HTR-8/SVneo (cell line): ENCODE data around the gene TMEM117.
"Not testable (repeated sequence)": the region's sequence is repeated elsewhere in the genome, so short reads cannot be mapped to it uniquely, and the experiment has no call there.

Source experiments
- DNase-seq: peaks from one replicate; pipeline ENCODE4 v3.0.0; 2011; ENCODE audit warnings: low spot score, mixed read lengths; ENCODE audit not compliant: insufficient read length
- FAIRE-seq: peaks from 2 replicates; lab custom pipeline; 2011; peaks lifted over from hg19 to GRCh38; lab: Jason Lieb, UNC

Gene TMEM117

GRCh38 chr12:44002607-44003006, 166.7 kb downstream of the TMEM117 start:
- no peak for DNase-seq
- no peak for FAIRE-seq

DNA sequence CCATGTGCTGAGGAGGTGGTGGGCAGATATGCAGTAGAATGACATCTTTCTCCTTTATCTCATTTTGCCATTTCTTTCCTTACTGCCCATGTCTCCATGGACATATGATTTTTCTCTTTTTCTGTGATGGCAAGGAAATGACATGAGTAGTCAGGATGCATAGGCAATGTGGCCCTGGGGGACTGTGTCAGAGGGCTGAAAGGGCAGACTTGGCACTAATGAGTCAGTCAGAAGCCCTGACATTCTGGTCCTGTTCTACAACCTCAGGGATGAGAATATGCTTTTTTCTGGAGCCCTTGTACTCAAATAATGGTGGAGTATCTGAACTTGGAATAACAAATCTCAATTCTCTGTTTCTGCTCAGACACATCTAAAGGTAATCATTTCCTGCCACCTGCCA, 167.8 kb downstream of the TMEM117 start:
- FAIRE-seq (no peak), DNase-seq (no peak)

DNA sequence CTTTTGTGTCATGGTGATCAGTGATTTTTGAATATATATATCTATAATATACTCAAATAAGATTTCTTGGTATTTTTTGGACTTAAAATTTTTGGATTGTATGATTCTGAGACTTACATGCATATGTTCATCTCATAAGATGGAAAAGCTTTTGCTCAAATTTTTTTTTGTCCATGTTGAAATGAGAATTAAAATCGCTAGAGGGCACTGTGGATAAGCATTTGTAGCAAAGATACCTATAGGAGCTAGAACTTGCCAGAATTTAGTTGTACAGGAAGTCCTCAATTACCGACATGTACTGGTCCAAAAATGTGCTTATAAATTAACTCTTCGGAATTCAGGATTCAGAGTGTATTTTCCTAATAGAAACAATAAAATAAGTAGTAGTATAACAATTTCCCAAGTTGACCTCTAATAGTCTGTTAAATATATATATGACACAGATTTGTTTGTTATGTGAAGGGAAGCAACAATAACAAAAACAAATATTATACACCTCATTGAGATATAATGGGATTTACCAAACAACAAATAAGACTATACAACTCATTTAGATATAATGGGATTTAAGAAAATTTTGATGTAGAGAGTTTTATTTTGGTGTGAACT, 179.6 kb downstream of the TMEM117 start:
- DNase-seq: peak; percentile 29
- no peak for FAIRE-seq

- no peak for DNase-seq
- FAIRE-seq: no peak
Measured at GRCh38 chr12:44017216-44017615, 181.3 kb downstream of the TMEM117 start.

DNA sequence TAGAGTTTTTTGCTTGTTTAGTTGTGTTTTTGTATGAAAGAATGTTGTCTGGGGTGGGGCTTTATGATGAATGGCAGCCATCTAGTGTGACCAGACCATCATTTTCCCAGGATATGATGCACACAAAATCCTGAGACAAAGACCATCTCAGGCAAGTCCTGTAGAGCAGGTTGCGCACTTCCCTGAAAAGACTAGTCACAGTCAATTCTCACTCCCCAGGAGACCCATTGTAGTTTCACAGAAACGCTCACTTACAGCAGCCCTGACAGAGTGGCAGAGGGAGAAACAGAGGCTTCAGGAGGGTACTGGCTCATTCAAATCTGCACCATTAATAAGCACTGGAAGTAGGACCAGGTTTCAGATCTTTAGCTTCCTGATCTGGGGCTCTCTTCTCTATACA, 183.2 kb downstream of the TMEM117 start:
- DNase-seq: no peak
- FAIRE-seq: no peak

- no peak for DNase-seq
- no peak for FAIRE-seq
Measured at GRCh38 chr12:44020555-44020954, 184.7 kb downstream of the TMEM117 start.

DNA sequence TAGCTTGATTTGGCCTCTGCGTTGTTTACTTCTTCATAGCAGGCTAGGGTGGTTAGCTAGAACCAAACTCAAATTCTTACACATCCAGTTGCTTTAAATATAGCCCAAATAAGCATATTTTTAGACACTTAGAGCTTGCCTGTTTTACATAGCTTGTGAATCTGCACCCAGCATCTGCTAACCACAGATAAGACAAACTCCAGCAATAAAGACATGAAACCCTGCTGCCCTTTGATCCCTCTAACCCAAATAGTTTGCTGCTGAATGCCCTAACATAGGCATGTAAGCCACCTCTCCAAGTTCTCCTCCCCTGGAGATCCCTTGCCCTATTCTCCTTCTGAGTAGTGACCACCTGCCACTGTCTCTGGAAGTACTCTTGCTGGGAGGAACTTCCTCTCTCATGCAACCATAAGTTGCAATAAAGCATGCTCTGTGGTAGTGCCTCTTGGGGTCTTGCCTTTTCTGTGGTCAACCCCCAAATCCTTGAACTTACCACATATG, 185.6 kb downstream of the TMEM117 start:
- DNase-seq: no peak
- no peak for FAIRE-seq

- FAIRE-seq (no peak), DNase-seq (no peak)
Measured at GRCh38 chr12:44025499-44025898, 189.6 kb downstream of the TMEM117 start.

DNA sequence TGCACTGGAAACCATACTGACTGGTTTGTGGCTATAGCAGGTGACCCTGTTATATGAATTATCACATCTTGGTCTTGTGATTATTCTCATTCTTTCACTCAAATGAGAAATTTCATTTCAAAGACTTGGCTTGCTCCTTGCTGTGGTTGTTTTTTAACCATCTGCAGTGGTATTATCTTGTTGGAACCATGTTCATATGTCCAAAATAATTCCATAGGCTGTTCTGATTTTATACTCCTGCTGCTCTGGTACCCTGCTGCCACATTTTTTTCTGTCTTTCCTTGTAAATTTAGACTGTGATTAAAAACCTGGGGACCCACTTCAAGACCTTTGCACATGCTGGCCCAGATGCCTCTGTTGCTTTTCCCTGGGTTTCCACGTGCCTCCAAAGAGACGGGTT, 190.2 kb downstream of the TMEM117 start:
- DNase-seq (no peak), FAIRE-seq (no peak)

- FAIRE-seq: not testable (repeated sequence)
Measured at GRCh38 chr12:44026926-44027325, 191.0 kb downstream of the TMEM117 start.

DNA sequence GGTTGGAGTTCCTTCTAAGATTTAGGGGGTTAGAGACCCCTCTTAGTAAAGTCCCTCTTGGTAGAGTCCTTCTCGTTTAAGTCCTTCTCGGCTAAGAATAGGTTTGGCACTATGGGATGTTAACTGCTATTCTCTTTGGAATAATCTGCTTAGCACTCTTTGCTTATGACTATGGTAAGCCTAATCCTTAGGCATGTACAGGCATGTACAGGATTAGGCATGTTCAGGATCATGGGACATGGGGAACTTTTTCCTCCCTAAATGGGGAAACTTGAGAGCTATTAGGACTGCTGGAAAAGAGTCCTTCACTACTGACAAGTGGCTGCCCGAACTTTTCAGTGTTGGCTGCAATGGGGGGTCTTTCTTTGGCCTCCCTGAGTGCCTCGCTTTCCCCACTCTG, 193.3 kb downstream of the TMEM117 start:
- FAIRE-seq (no peak), DNase-seq (no peak)

More at GRCh38 chr12:44026926-44027325, 191.0 kb downstream of the TMEM117 start:
- DNase-seq: not testable (repeated sequence)

DNA sequence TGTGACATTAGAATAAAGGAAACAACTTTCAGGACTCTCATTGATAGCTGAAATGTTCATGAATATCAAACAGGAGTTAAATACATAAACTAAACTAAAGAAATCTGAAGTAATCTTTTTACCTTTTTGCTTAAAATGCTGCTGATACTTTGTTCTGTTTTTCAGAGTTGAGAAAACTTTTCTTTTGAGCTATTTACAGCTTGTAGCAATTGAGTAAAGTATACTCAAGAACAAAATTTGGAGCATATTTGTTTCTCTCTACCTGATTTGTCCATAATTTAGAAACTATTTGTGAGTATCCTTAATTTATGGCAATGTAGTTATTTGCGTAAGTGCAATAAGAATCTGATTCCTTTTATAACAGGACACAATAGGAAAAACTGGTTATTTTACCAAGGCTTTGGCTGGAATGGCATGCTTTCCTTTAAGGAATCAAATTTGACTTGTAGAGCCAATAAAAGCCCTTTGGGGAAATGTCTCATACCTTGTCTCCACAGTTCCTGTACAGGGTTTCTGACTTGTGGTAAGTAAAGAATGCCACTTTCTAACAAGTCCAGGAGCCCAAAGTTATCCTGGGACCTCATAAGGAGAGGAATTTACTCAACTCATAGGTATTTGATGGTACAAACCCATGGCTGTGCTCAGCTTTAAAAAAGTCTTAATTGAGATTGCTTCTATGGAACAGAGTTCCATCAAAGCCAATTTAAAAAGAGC, 195.7 kb downstream of the TMEM117 start:
- DNase-seq: no peak
- no peak for FAIRE-seq

- DNase-seq: no peak
- FAIRE-seq: no peak
Measured at GRCh38 chr12:44034906-44035305, 199.0 kb downstream of the TMEM117 start.

DNA sequence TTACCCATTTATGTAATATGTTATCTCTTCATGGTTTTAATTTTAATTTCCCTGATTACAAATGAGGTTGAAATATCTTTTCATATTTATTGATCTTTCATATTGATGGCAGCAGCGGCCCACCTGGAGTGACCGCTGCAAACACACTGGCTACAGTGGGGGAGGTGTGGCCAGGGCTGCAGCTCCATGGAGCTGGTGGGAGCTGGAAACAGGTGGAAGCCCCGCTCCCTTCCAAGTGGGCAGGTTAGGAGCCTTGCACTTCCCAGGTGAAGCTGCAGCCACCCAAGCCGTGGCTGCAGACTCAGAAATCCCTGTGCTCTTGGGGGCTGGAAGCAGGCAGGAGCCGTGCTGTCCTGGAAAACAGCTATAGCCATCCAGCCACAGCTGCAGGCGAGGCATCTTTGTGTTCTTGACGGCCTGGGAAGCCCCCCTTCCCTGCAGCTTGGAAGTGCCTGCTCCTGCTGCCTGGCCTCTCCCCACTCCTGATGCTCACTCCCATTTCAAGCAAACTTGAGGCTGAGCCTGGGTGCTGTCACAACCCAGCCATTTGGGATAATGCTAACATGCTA, 201.1 kb downstream of the TMEM117 start:
- DNase-seq: no peak
- FAIRE-seq: no peak

- FAIRE-seq (no peak), DNase-seq (no peak)
Measured at GRCh38 chr12:44038411-44038810, 202.5 kb downstream of the TMEM117 start.

GRCh38 chr12:44044491-44044890, 208.6 kb downstream of the TMEM117 start:
- not testable (repeated sequence) for FAIRE-seq, DNase-seq

DNA sequence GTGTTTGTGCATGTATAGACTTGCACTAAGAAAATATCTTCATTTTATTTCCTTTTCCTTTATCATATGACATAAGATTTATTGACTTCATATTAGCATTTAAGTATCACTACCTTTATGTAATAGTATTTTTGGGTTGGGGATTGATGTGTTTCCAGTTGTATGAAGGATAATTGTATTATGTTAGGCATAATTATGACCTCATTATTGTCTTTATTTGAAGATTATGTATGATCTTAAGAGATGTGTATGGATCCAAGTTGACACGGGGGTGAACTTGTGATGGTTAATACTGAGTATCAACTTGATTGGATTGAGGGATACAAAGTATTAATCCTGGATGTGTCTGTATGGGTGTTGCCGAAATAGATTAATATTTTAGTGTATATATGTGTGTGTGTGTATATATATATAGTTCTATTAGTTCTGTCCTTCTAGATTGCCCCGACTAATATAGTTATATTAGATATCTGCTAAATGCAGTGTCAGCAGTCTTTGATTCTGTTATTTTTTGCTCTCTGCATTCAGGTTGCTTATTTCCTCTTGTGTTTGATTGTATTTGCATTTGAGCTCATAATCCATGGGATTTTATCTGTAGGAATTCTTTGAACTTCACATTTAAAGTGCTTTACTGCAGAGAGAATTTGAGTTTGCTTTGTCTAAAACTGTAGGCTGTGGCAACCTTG, 211.0 kb downstream of the TMEM117 start:
- no peak for FAIRE-seq
- DNase-seq: no peak

GRCh38 chr12:44052554-44052953, 216.7 kb downstream of the TMEM117 start:
- DNase-seq: no peak
- FAIRE-seq: no peak

DNA sequence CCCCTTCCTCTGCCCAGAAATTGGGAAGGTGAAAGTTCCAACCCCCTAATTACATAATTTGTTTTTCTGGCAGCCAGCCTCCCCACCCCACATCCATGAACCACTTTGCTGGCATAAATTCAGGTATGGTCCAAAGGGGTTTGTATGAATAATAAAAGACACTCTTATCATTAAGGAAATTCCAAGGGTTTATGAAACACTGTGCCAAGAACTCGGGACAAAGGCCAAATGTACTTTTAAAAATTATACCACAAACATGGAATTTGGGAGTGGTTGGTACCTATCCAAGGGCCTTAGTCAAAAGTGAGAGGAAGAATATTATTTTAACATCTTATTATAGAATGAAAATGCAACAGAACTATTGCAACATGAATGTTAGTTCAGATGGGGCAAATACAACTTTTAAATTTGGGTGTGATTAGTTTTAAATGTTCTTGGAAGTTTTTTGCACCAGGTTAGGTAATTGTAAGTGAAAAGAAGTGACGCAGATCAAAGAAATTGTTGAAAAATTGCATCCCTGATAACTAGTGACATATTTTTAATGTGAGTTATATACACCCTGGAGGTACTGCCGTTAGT, 217.8 kb downstream of the TMEM117 start:
- no peak for FAIRE-seq
- no peak for DNase-seq

- DNase-seq (no peak), FAIRE-seq (no peak)
Measured at GRCh38 chr12:44054281-44054680, 218.4 kb downstream of the TMEM117 start.
